Measurements from ENCODE around the gene CAMK1D. TPM values are rescaled to one million over a fixed set of nuclear protein-coding genes. Genes with fewer than 3 reads are reported as not detected.

CAMK1D gene
- total RNA-seq, 6 experiments from 2014 or later: 5.3 to 10.8 (median 9.5) TPM

DNA sequence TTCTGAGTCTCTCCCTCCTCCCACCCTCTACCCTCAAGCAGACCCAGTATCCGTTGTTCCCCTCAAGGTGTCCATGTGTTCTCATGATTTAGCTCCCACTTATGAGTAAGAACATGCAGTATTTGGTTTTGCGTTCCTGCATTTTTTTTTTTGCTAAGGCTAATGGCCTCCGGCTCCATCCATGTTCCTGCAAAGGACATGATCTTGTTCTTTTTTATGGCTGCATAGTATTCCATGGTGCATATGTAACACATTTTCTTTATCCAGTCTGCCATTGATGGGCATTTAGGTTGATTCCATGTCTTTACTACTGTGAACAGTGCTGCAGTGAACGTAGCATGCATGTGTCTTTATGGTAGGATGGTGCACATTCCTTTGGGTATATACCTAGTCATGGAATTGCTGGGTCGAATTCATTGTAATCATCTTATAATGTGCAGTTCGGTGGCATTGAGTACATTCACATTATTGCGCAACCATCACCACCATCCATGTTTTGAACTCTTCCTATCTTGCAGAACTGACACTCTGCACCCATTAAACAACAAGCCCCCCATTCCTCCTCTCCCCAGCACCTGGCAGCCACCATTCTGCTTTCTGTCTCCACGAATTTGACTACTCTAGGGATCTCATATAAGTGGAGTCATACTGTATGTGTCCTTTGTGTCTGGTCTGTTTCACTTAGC is 125.5 kb downstream of the CAMK1D start:
- ATAC-seq: no peak
- 84% methylated on average over 7 of the region's 8 CpGs for WGBS (ENCODE audit: insufficient coverage, low coverage, low lambda C conversion rate, missing lambda C conversion rate)

GRCh38 chr10:12476656-12477055 is 127.3 kb downstream of the CAMK1D start:
- WGBS (ENCODE audit: insufficient coverage, low coverage, low lambda C conversion rate, missing lambda C conversion rate): 85% methylated on average over 4 of the region's 4 CpGs
- no peak for TF ChIP-seq POLR2A (IDR thresholded peaks at IDR 0.05)
- TF ChIP-seq, protein P1, sequence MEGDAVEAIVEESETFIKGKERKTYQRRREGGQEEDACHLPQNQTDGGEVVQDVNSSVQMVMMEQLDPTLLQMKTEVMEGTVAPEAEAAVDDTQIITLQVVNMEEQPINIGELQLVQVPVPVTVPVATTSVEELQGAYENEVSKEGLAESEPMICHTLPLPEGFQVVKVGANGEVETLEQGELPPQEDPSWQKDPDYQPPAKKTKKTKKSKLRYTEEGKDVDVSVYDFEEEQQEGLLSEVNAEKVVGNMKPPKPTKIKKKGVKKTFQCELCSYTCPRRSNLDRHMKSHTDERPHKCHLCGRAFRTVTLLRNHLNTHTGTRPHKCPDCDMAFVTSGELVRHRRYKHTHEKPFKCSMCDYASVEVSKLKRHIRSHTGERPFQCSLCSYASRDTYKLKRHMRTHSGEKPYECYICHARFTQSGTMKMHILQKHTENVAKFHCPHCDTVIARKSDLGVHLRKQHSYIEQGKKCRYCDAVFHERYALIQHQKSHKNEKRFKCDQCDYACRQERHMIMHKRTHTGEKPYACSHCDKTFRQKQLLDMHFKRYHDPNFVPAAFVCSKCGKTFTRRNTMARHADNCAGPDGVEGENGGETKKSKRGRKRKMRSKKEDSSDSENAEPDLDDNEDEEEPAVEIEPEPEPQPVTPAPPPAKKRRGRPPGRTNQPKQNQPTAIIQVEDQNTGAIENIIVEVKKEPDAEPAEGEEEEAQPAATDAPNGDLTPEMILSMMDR (IDR thresholded peaks at IDR 0.05): no peak
- Histone ChIP-seq H3K27ac (no peak overlapping the region), H3K4me1 (peaks cover 0 to 4% (median under 1%) of the 10 kb centered on the region in 4 donors), H3K9me3 (no peaks in the 10 kb centered on the region), H3K27me3 (no peaks in the 10 kb centered on the region), H3K4me3 (no peak overlapping the region), H3K36me3 (no peaks in the 10 kb centered on the region)
- ATAC-seq (no peak), DNase-seq (no peak)
- intact Hi-C loops (cut with DNase I): no loop called here

More for the DNA sequence above, 125.5 kb downstream of the CAMK1D start:
- Histone ChIP-seq H3K4me1 (peaks cover 0 to 15% (median 7%) of the 10 kb centered on the region in 4 donors), H3K27me3 (no peaks in the 10 kb centered on the region), H3K4me3 (no peak overlapping the region), H3K9me3 (no peaks in the 10 kb centered on the region), H3K36me3 (no peaks in the 10 kb centered on the region), H3K27ac (no peak overlapping the region)
- no peak for DNase-seq
- TF ChIP-seq, protein P1 (IDR thresholded peaks at IDR 0.05): no peak
- no peak for TF ChIP-seq POLR2A (IDR thresholded peaks at IDR 0.05)
- intact Hi-C loops (cut with DNase I): no loop called here

- WGBS (ENCODE audit: insufficient coverage, low coverage, low lambda C conversion rate, missing lambda C conversion rate): 96% methylated on average over 4 of the region's 12 CpGs
- DNase-seq (no peak), ATAC-seq (no peak)
- Histone ChIP-seq H3K27ac (no peak overlapping the region), H3K36me3 (no peaks in the 10 kb centered on the region), H3K27me3 (no peaks in the 10 kb centered on the region), H3K4me3 (no peak overlapping the region), H3K9me3 (no peaks in the 10 kb centered on the region), H3K4me1 (no peaks in the 10 kb centered on the region)
- intact Hi-C loops (cut with DNase I): no loop called here
- TF ChIP-seq POLR2A (IDR thresholded peaks at IDR 0.05): no peak
- TF ChIP-seq, protein P1 (IDR thresholded peaks at IDR 0.05): no peak
These were observed 130.1 kb downstream of the CAMK1D start for GRCh38 chr10:12479437-12479844.

DNA sequence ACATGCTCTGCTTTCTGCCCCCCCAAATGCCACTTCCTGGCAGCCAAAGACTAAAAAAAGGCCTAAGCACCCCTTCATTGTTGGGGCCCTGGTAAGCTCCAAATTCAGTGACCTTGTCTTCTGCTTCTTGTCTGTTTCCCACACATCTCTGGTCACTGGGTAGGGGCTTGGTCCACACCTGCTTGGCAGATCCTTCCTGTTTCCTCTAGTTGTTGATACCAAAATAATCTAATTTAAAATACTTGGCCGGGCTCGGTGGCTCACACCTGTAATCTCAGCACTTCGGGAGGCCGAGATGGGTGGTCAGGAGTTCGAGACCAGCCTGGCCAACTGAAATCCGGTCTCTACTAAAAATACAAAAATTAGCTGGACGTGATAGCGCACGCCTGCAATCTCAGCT is 130.6 kb downstream of the CAMK1D start:
- intact Hi-C loops (cut with DNase I): no loop called here
- H3K27ac ChIP-seq: no peak overlapping the region
- no peaks in the 10 kb centered on the region for H3K36me3 ChIP-seq
- H3K4me3 ChIP-seq: no peak overlapping the region
- DNase-seq (no peak), ATAC-seq (no peak)
- no peaks in the 10 kb centered on the region for H3K27me3 ChIP-seq
- H3K9me3 ChIP-seq: no peaks in the 10 kb centered on the region
- TF ChIP-seq POLR2A (IDR thresholded peaks at IDR 0.05): no peak
- TF ChIP-seq, protein P1 (IDR thresholded peaks at IDR 0.05): no peak
- 96% methylated on average over 9 of the region's 9 CpGs for whole genome bisulfite sequencing (ENCODE audit: insufficient coverage, low coverage, low lambda C conversion rate, missing lambda C conversion rate)
- H3K4me1 ChIP-seq: no peaks in the 10 kb centered on the region

Measured in right lobe of liver (tissue), 6 donors.